ENCODE measurements around the gene SMC2. TPM values are rescaled to one million over a fixed set of nuclear protein-coding genes. Genes with fewer than 3 reads are reported as not detected.

SMC2 gene
- total RNA-seq, result 10 to 100 TPM; 57.9 to 58.1 TPM

GRCh38 chr9:104093647-104094533 lies at the start of gene SMC2:
SMC2 (plus strand) TSS chr9:104094309; CDS start chr9:104095385, 1,076 bp downstream.
- ChIA-PET POLR2A (interaction anchor here (0.5 to 0.8 kb wide), 3 partner anchors 43 to 1221 kb away, joined by 3 read pairs; no protein-coding TSS in a partner anchor), CTCF (no interaction called here)

GRCh38 chr9:104068546-104068945 lies 25.6 kb upstream of the SMC2 start:
- ChIA-PET POLR2A (no interaction called here), CTCF (no interaction called here)

- ChIA-PET POLR2A (no interaction called here), CTCF (no interaction called here)
These were observed 24.8 kb upstream of the SMC2 start for GRCh38 chr9:104069288-104069687.

GRCh38 chr9:104071589-104071988 lies 22.5 kb upstream of the SMC2 start:
- ChIA-PET POLR2A (no interaction called here), CTCF (no interaction called here)

GRCh38 chr9:104073098-104073769 lies 20.9 kb upstream of the SMC2 start:
- ChIA-PET POLR2A (no interaction called here), CTCF (no interaction called here)

GRCh38 chr9:104073770-104074133 lies 20.4 kb upstream of the SMC2 start:
- CTCF ChIA-PET, result no interaction called here
- POLR2A ChIA-PET, result no interaction called here

- CTCF ChIA-PET, result no interaction called here
These were observed 19.2 kb upstream of the SMC2 start for GRCh38 chr9:104074876-104075275.

GRCh38 chr9:104075801-104076753 lies 18.0 kb upstream of the SMC2 start:
- ChIA-PET CTCF (no interaction called here), POLR2A (no interaction called here)

More at GRCh38 chr9:104074876-104075275, 19.2 kb upstream of the SMC2 start:
- POLR2A ChIA-PET, result no interaction called here

GRCh38 chr9:104078596-104078995 lies 15.5 kb upstream of the SMC2 start:
- CTCF ChIA-PET, result no interaction called here
- POLR2A ChIA-PET, result no interaction called here

GRCh38 chr9:104080983-104081382 lies 13.1 kb upstream of the SMC2 start:
- ChIA-PET CTCF (no interaction called here), POLR2A (no interaction called here)

- CTCF ChIA-PET, result no interaction called here
- POLR2A ChIA-PET, result no interaction called here
These were observed 11.9 kb upstream of the SMC2 start for GRCh38 chr9:104082168-104082567.

- ChIA-PET CTCF (no interaction called here), POLR2A (no interaction called here)
These were observed 8.6 kb upstream of the SMC2 start for GRCh38 chr9:104085525-104085924.

GRCh38 chr9:104087894-104088293 lies 6.2 kb upstream of the SMC2 start:
- CTCF ChIA-PET, result no interaction called here
- POLR2A ChIA-PET, result no interaction called here

- CTCF ChIA-PET, result no interaction called here
These were observed 5.7 kb upstream of the SMC2 start for GRCh38 chr9:104088416-104088815.

GRCh38 chr9:104090578-104090977 lies 3.5 kb upstream of the SMC2 start:
- ChIA-PET CTCF (no interaction called here), POLR2A (no interaction called here)

More at GRCh38 chr9:104088416-104088815, 5.7 kb upstream of the SMC2 start:
- POLR2A ChIA-PET, result no interaction called here

GRCh38 chr9:104091116-104091515 lies 3.0 kb upstream of the SMC2 start:
- CTCF ChIA-PET, result no interaction called here
- POLR2A ChIA-PET, result no interaction called here

GRCh38 chr9:104091708-104092107 lies 2.4 kb upstream of the SMC2 start:
- POLR2A ChIA-PET, result no interaction called here
- CTCF ChIA-PET, result no interaction called here

GRCh38 chr9:104092192-104092591 lies 1.9 kb upstream of the SMC2 start:
- ChIA-PET CTCF (no interaction called here), POLR2A (no interaction called here)

- CTCF ChIA-PET, result no interaction called here
- POLR2A ChIA-PET, result interaction anchor here (0.6 kb wide), 1 partner anchor 1221 kb away, joined by 3 read pairs; no protein-coding TSS in a partner anchor
These were observed 1.1 kb upstream of the SMC2 start for GRCh38 chr9:104092875-104093600.
